Stimulated activated CD8-positive, alpha-beta memory T cell treated with anti-CD3 and anti-CD28 coated beads, Interleukin-4, amount 100 ng/mL, for 4 hours (primary cell): ENCODE measurements around the gene CHPF.

Source experiments
- DNase-seq, 2 donors: peaks; one replicate each; pipeline ENCODE4 v3.0.0-alpha.2; 2020; ENCODE audit warnings: low read depth in 2 of 2, low spot score in 1 of 2

Gene CHPF

DNA sequence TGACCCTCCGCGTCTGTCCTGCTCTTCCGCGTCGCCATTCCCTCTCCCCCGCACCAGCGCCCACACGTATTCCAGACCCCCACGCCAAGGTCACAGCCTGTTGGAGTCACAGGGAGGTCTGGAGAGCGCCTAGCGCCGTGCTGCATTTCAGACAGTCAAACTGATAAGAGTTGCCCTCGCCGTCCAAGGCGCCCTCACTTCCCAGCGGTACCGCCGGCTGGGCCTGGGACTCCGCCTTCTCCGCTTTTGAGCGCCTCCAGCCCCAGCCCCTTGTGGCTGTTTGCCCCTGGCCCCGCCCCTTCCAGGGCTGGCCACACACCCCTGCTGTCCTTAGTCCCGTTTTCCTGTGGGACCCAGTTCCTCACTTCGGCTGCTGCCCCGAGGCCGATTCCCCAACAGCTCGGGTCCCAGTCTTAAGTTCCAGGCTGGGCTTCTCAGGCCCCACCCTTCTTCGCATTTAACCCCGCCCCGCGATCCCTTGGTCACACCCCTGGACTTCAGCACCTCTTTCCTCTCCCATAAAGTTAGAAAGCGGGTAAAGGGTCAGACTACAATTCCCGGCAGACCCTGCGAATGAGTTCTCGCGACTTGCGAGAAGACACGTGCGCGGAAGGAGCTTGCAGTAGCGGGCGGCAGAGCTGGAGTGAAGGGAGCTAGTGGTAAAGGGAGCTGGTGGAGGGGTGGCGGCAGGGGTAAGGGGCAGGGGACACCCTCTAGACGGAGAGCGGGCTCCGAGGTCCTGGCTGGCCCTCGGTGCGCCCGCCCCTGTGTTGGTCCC lies 45.1 kb downstream of the CHPF start, which contains the start of gene GMPPA:
TSS of gene GMPPA (plus strand) at position 612 of the 778 bp plus-strand sequence. CDS start 1,085 bp downstream, outside the sequence.
- peak; percentile 81 to 84 for DNase-seq

DNA sequence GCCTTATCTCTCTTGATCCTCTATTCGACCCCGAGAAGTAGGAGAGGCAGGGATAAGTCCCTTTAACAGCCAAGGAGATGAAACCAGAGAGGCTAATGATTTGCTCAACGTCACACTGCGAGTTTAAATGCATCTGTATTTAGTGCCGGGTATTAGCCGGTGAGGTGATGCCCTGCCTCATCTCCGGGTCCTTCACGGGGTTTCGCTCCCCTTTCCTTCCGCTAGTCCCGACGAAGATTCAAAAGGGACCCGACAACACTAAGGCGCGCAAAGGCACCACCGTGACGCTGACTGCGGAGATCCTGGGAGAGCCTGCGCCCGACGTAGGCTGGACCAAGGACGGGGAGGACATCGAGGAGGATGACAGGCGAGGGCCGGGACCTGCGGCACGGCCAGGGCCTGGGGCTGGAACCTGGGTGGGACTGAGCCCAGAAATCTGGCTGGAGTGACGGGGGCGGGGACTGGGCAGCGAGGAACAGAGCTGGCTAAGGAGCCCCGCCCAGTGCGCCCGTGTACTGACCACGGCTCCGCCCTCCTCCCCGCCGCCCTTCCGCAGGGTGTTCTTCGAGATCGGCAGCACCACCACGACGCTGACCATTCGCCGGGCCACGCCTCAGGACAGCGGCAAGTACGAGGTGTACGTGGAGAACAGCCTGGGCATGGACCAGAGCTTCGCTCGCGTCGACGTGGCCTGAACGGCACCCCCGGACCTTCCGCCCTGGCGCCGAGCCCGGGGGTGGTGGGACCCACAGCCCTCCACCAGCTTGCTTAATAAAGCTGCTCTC lies 45.9 kb downstream of the CHPF start:
- no peak for DNase-seq

DNA sequence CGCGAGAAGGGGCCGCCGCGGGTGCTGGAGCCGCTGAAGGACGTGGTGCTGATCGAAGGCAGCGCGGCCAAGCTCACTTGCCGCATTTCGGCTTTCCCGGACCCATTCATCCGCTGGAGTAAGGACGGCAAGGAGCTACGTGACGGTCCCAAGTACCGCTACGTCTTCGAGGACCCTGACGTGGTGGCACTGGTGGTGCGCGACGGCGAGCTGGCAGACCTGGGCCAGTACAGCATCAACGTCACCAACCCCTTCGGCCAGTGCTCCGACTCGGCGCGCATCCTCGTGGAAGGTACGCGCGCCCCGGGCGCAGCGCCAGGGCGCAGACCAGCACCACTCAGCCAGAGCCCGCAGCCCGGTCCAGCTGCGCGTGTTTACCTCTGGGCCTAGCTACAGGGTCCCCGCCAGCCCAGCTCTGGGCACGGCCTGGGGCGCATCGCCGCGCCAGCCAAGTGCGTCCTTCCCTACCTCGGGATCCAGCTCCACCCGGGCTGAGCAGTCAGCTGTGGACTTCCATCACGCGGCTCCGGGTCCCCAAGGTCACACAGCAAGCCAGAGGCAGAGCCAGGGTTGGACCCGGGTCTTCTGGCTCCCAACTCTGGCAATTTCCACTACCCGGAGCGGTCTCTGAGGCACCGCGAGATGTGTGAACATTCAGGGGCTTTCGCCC lies 46.6 kb downstream of the CHPF start:
- no peak for DNase-seq

DNA sequence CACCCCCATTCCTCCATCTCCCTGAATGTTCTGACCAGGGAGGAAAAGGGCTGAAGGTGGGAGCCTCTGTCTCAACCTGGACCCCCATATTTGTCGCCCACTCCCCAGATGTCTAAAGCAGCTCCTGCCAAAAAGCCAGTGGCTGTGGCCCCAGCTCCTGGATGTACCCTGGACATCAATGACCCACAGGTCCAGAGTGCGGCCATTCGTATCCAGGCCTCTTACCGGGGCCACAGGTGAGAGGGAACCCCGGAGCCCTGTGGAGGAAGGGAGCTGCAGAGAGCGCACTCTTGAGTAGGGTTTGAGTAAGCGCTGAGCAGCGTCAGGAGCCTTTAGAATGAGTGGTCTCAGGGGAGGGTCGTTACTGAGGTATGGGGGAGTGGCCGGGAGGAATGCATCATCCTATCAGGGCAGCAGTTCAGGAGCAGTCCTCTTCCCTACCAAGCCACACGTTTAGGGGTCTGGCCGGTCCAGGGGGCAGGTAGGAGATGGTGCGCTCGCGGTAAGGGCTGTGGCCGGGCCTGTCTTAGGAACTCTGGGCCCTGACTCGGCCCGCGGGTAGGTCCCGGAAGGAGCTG lies 47.3 kb downstream of the CHPF start:
- no peak for DNase-seq

DNA sequence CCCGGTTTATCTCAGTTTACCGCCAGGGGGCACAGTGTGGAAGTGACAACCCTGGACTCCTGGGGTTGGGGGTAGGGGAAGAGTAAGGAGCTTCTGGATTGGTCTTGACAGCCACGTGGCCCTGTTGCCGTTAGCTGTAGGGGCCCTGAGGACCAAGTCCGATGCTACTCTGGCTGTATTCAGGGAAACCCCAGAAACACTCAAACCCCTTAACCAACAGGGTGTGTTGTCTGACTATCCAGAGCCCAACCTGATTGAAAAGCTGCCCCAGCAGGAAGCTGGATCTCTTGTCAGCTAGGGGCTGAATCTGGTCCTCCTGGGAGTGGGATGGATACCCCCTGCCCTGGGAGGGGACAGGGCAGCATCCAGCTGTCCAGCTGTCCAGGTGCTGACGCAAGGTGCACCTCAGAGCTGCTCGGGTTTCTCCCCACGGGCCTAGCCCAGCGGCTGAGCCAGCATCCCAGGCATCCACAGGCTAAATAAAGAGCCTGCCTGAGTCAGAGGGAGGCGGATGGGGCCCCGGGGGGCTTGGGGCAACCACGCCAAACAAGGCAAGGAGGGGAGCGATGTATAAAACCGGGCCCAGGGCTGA lies 48.0 kb downstream of the CHPF start:
- DNase-seq = peak in 1 of 2 donors; percentile 35

DNA sequence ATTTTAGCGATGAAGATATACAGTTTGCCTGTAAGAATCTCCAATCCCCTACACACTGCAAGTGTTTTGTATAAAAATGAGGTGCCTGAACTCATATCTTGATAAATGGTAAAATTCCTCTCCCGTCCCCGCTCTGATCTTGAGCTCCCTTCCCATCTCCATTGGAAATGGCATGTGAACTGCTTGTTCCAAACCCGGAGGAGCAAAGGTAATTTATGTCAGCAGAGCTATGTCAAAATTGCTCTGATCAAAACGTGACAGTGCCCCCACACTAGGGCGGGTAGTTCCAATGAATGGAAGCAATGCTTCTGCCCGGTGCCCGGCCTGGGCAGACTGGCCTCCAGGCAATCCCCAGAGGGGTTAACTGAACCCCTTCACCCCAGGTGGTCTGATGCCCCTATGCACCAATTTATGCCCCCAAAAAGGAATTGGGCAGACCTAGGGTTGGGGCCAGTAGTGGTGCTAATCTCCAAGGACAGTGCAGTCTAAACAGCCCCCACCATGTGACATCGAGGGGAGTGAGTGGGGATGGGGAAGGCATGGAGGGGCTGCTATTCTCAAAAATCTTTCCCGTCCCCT lies 48.6 kb downstream of the CHPF start:
- DNase-seq = no peak

DNA sequence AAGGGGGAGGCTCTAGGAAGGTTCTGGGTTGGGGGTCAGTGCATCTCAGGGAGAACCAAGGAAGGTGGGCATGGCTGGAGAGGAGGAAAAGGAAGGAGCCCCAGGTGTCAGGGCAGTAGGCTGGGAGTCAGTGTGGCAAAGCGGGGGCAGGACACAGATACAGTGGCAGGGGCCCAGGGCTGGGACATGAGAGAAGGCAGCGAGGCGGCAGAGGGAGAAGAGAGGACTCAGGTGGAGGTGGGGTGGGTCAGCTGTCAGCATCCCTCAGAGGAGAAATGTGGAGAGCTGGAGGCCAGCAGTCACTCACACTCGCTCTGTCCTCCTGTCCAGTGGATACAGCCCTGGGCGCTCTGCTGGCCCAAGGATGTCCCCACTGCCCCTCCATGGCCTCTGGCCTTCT lies 50.5 kb downstream of the CHPF start:
- no peak for DNase-seq

DNA sequence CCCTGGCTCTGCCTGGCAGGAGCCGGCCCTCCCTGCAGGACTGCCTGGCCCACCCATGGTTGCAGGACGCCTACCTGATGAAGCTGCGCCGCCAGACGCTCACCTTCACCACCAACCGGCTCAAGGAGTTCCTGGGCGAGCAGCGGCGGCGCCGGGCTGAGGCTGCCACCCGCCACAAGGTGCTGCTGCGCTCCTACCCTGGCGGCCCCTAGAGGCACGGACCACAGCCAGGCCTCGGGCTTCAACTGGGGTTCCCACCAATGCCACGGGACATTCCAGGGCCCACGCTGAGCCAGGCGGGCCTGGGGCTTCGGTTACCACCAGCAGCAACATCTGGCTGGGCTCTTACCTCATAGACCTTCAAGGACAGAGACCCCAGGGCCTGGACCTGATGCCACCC lies 51.0 kb downstream of the CHPF start:
- DNase-seq = no peak

DNA sequence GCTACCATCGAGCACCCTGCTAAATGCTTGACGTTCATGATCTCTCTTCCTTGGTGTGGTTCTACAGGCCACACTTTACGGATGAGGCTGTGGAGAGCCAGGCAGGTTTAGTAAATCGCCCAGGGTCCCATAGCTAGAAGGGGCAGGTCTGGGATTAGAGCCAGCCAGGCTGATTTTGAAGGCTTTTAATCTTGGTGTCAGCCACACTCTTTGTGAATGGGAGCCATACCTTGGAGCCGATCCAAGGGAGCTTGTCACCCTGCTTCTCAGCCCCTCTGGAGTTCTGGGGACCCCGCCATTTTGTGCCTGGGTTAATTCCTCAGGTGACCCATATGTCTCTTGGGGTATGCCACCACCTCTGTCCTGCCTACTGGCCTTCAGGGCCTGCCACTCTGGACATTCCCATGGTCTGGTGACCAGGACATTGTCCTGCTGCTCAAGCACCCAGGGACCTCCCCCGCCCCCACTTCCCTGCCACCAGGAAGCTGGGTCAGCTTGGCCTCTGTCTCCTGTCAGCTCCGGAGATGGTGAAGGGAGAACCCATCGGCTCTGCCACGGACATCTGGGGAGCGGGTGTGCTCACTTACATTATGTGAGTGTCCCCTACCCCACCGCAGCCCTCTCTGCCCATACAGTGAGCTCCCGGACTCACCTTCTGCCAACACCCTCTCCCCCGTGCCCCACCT lies 52.2 kb downstream of the CHPF start:
- no peak for DNase-seq

DNA sequence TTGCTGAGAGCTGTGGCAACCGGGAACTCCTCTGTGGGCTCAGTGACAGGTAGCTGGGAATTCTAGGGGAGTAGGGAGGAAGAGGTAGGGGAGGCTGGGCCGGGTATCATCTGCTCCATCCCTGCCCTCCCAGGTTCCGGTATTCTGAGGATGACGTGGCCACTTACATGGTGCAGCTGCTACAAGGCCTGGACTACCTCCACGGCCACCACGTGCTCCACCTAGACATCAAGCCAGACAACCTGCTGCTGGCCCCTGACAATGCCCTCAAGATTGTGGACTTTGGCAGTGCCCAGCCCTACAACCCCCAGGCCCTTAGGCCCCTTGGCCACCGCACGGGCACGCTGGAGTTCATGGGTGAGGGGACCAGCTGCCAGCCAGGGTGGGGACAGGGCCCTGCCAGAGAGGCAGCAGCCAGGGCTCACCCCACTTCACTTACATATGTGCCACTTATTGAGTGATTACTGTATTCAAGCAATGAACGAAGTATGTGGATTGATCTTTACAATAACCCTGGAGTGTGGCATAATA lies 52.9 kb downstream of the CHPF start:
- no peak for DNase-seq

DNA sequence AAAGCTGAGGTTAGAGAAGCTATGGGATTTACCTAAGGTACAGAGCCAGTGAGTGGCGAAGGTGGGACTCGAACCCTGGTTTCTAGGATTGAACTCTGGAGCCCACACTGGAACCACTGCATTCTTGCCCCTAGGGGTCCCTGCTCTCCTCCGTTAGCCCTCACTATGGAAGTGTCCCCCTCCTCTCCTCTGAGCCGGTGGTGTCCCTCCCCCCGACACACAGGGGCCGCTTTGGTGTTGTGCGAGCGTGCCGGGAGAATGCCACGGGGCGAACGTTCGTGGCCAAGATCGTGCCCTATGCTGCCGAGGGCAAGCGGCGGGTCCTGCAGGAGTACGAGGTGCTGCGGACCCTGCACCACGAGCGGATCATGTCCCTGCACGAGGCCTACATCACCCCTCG lies 53.4 kb downstream of the CHPF start:
- no peak for DNase-seq

DNA sequence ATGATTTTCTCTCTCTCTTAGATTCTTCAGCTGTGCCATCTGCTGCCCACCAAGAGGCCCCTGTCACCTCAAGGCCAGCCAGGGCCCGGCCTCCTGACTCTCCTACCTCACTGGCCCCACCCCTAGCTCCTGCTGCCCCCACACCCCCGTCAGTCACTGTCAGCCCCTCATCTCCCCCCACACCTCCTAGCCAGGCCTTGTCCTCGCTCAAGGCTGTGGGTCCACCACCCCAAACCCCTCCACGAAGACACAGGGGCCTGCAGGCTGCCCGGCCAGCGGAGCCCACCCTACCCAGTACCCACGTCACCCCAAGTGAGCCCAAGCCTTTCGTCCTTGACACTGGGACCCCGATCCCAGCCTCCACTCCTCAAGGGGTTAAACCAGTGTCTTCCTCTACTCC lies 54.3 kb downstream of the CHPF start:
- no peak for DNase-seq
